Omental fat pad (tissue), 4 donors: ENCODE data around the gene IGSF21. TPM values are rescaled to one million over a fixed set of nuclear protein-coding genes. Genes with fewer than 3 reads are reported as not detected.

Experiments
- ATAC-seq: fragments of 150-250 bp; one replicate; pipeline ENCODE4 v1.9.1; 2016; ENCODE audit warnings: mild to moderate bottlenecking, moderate library complexity; ENCODE audit not compliant: low FRiP score
- DNase-seq: peaks from one replicate; pipeline ENCODE4 v3.0.0-alpha.2; 2019; ENCODE audit warnings: low spot score
- total RNA-seq, 4 donors: library from RNA; depleted of rRNA; stranded (reverse); fragments of >200 nt; gene quantifications; one replicate each; pipeline ENCODE4 v1.1.0, GENCODE V29; 2016
- TF ChIP-seq, protein P1 (sequence below), 3 donors: fragments of 450-650 bp; IDR thresholded peaks; one replicate each; pipeline ENCODE4 v1.5.1; 2016 to 2017; ENCODE audit warnings: antibody characterized with exemption in 3 of 3, mild to moderate bottlenecking in 3 of 3, moderate library complexity in 2 of 3

The IGSF21 gene
- total RNA-seq, 4 donors from 2014 or later: 0.56 to 7.8 (median 7.4) TPM; not detected in 1

DNA sequence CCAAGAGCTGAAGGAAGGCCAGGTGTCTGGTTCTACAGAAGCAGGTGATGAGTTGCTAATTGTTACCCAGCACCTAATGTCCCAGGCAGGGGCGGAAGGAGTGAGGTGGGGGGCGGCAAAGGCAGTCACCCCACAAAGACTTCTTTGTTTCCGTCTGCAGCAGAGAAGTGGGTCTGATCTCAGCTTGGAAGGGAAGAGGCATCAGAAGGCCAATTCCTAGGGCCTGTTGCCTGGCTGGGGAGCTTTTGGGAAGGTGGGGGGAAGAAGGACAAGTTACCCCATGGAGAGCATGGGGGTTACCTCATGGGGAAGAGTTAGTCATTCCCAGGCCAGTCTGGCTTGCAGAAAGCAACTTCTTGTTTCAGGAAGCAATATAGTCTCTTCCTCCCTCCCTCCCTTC lies 10.9 kb downstream of the IGSF21 start:
- TF ChIP-seq, protein P1, sequence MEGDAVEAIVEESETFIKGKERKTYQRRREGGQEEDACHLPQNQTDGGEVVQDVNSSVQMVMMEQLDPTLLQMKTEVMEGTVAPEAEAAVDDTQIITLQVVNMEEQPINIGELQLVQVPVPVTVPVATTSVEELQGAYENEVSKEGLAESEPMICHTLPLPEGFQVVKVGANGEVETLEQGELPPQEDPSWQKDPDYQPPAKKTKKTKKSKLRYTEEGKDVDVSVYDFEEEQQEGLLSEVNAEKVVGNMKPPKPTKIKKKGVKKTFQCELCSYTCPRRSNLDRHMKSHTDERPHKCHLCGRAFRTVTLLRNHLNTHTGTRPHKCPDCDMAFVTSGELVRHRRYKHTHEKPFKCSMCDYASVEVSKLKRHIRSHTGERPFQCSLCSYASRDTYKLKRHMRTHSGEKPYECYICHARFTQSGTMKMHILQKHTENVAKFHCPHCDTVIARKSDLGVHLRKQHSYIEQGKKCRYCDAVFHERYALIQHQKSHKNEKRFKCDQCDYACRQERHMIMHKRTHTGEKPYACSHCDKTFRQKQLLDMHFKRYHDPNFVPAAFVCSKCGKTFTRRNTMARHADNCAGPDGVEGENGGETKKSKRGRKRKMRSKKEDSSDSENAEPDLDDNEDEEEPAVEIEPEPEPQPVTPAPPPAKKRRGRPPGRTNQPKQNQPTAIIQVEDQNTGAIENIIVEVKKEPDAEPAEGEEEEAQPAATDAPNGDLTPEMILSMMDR (IDR thresholded peaks at IDR 0.05): no peak
- no peak for DNase-seq
- ATAC-seq: no peak

DNA sequence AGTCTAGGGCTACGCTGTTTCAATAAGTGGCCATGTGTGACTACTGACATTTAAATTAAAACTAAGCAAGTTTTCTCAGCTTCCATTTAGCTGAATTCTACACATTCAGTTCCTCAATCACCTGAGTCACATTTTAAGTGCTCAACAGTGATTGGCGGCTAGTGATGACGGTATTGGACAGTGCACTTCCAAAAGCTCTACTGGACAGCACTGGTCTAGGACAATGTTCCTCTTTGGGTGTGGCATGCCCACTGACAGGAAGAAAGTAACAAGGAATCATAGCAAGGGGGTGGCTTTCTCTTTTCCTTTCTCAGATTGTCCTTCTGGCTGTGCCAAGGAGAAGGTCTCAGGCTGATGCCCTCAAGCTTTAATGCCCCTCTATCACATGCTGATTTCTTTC lies 11.7 kb downstream of the IGSF21 start:
- ATAC-seq (no peak), DNase-seq (no peak)
- TF ChIP-seq, protein P1 (IDR thresholded peaks at IDR 0.05): no peak

DNA sequence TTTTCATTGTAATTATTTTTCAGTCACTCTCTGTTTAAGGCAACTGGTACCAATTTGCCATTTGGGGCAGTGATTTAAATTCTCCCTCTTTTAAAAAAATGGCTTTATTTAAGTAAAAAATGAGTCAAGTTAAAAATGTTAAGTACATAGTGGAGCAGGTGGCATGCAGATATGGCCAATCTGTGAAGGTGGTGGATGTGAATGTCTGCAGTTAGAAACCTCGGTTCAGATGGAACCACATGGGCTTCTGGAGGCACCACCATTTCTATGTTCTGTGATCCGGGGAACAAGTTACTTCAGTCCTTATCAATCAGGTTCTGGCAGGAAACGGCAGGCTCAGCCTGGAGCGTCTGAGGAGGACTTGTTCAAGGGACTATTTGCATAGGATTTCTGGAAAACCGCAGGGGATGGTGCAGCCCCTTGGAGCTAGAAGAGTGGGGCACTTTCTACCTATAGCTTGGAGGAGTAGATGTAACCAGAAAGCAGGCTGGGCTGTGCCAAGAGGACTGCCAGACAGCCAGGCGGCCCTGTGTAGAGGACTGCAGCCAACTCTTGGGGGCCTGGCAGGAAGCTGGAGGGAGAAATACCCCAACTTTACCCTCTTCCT lies 12.3 kb downstream of the IGSF21 start:
- DNase-seq (no peak), ATAC-seq (no peak)
- TF ChIP-seq, protein P1 (IDR thresholded peaks at IDR 0.05): no peak

DNA sequence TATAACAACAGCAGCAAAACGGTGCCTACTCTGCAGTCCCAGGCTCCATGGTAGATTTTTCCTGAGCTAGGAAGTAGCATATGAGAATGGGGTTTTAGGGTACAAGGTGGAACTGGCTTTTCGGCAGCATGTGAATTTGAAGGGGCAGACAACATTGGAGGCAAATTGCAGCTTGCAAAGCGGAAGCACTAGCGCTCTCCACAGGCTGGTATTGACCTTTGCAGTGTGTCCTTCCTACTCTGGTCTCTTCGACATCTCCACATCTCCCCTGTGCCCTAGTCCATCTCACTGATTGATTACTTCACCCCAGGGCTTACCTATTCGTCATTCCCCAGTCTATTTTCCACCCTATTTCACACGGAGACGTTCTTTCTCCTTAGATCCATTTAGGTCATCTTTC lies 13.0 kb downstream of the IGSF21 start:
- TF ChIP-seq, protein P1 (IDR thresholded peaks at IDR 0.05): no peak
- ATAC-seq: no peak
- no peak for DNase-seq

DNA sequence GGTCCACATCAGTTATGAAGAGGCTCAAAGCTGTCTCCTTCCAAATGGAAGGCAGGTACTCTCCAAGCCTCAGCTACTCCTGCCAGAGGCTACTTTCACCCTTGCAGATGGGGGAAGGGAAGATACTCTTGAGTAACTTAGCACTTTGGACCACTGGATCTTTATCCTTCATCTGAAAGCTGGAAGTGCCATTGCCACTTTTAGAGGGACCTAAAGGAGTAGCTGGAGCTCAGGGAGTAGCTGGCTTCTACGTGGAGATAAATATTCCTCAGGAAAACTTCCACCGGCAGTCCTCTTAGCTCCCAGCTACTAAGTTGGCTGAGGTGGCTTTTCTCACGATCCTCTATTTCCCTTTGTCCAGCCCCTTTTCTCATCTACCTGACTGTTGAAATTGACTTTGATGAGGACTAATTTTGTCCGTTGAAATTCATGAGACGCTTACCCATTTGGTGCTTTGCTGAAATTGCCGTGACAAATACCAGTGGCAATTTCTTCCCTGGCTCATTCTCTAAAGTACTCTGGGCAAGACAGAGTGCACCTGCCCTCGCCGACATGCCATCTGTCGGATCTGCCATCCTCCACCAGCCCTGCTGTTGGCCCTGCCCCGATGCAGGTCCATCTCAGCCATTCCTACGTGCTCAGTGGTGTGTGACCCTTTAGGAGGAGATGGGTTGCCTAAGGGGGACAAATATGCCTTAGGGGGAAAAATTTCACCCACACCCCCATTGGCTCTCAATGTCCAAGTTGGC lies 13.6 kb downstream of the IGSF21 start:
- ATAC-seq (no peak), DNase-seq (no peak)
- TF ChIP-seq, protein P1 (IDR thresholded peaks at IDR 0.05): no peak

DNA sequence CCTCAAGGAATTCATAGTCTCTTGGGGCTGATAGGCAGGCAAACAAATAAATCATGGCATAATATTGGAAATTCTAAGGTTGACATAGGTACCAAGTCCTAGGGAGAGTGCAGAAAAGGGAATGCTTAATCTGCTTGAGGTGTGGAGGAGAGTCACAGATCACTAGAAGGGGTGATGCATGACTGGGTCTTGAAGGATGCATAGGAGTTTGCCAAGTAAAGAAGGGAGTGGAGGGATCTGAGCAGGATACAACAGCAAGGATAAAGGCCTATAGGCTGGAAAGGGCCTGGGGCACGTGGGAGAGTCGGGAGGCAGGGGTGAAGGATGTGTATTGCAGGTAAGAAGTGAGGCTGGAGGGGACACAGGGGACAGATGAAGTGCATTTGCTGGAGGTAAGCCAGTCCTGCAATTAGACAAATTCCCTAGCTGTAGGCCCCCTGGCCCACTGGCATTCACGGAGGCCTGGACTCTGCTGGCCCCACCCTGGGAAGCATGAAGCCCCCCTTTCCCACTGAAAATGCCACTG lies 15.9 kb downstream of the IGSF21 start:
- TF ChIP-seq, protein P1 (IDR thresholded peaks at IDR 0.05): no peak
- no peak for ATAC-seq
- no peak for DNase-seq

DNA sequence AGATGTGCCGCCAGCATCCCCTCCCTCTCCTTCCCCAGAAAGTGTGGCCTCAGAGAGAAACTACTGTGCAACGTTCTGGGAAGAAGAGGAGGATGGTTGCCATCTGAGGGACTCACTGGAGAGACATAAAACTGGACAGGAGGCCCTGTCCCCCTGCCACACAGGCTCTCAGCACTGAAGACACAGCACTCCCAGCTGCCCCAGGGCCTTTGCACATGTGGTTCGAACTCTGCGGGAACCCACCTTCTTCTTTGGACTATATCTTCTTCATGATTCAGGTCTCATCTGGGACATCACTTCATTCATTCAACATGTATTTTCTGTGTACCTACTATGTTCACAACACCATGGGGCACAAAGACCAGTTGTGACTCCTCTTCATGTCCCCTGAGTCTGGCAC lies 17.4 kb downstream of the IGSF21 start:
- ATAC-seq (no peak), DNase-seq (no peak)
- TF ChIP-seq, protein P1 (IDR thresholded peaks at IDR 0.05): no peak
